ENCODE data around the gene SLC6A7.

SLC6A7 gene

DNA sequence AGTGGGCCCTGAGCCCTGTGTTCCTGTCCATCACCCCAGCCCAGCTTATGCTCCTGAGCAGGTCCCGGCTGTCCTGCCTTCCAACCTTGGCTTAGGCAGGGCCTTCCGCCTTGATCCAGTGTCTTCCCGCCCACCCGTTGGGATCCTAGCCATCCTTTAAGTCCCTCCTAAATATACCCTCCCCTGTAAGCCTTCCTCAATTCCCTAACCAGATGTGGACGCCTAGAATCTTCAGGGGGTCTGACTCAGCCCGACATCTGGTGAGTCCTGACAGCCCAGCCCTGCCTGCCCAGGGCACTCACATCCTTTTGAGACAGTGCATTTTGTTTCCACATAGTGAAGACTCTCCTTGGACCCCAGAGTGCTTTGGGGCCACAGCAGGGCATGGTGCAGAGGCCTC, 23.7 kb downstream of the SLC6A7 start:
- TF ChIP-seq CTCF (IDR thresholded peaks at IDR 0.05; ENCODE audit: low read depth, low read length), result no peak
- no peak for TF ChIP-seq EZH2phosphoT487 (IDR thresholded peaks at IDR 0.05; ENCODE audit: low read depth)
- no peaks in the 10 kb centered on the region for H3K4me1 ChIP-seq (ENCODE audit: low read length)
- H3K4me2 ChIP-seq (ENCODE audit: low read length), result no peak overlapping the region
- no peaks in the 10 kb centered on the region for H4K20me1 ChIP-seq (ENCODE audit: insufficient read depth, low read length)
- H3K4me3 ChIP-seq (ENCODE audit: low read length), result no peak overlapping the region
- H3K9me3 ChIP-seq (ENCODE audit: insufficient read depth, low read length), result no peaks in the 10 kb centered on the region
- no peak overlapping the region for H3K9ac ChIP-seq (ENCODE audit: low read length)
- H3K36me3 ChIP-seq (replicated peaks; ENCODE audit: low read depth, low read length), result no peaks in the 10 kb centered on the region
- H3K79me2 ChIP-seq (ENCODE audit: low read length), result no peaks in the 10 kb centered on the region
- no peak overlapping the region for H3K27ac ChIP-seq (ENCODE audit: low read length)
- no peak overlapping the region for H2AFZ ChIP-seq (ENCODE audit: low read depth, low read length)
- H3K27me3 ChIP-seq (ENCODE audit: low read depth, low read length), result peaks cover 6% of the 10 kb centered on the region; the same call in 1 of the 2 replicates

DNA sequence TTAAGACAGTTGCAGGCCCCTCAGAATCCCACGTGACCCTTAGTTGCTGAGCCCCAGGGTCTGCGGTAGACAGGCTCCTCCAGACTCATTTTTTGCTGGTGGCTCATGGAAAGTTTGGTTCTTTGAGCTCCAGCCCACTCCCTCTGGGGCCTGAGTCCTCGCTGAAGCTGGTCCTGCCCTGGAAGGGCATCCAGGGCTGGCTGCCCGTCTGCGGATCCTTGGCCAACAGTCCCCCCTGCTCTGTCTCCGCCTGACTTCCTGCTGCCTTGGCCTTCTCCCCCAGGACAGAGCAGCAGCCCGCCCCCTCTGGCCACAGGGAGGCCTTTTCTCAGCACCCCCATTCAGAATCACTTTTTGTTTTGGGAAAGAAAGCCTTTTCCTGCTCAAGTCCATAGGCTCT, 24.4 kb downstream of the SLC6A7 start:
- Histone ChIP-seq H3K4me1 (ENCODE audit: low read length) (no peaks in the 10 kb centered on the region), H3K9me3 (ENCODE audit: insufficient read depth, low read length) (no peaks in the 10 kb centered on the region), H3K4me2 (ENCODE audit: low read length) (no peak overlapping the region), H3K79me2 (ENCODE audit: low read length) (no peaks in the 10 kb centered on the region), H3K4me3 (ENCODE audit: low read length) (no peak overlapping the region), H4K20me1 (ENCODE audit: insufficient read depth, low read length) (no peaks in the 10 kb centered on the region), H3K27me3 (ENCODE audit: low read depth, low read length) (peaks cover 6% of the 10 kb centered on the region; the same call in 1 of the 2 replicates), H3K27ac (ENCODE audit: low read length) (no peak overlapping the region), H3K9ac (ENCODE audit: low read length) (no peak overlapping the region), H2AFZ (ENCODE audit: low read depth, low read length) (no peak overlapping the region), H3K36me3 (replicated peaks; ENCODE audit: low read depth, low read length) (no peaks in the 10 kb centered on the region)
- no peak for TF ChIP-seq CTCF (IDR thresholded peaks at IDR 0.05; ENCODE audit: low read depth, low read length)
- no peak for TF ChIP-seq EZH2phosphoT487 (IDR thresholded peaks at IDR 0.05; ENCODE audit: low read depth)

- no peak overlapping the region for H3K9ac ChIP-seq (ENCODE audit: low read length)
- H3K4me3 ChIP-seq (ENCODE audit: low read length), result no peak overlapping the region
- H4K20me1 ChIP-seq (ENCODE audit: insufficient read depth, low read length), result no peaks in the 10 kb centered on the region
- H3K27ac ChIP-seq (ENCODE audit: low read length), result no peak overlapping the region
- no peaks in the 10 kb centered on the region for H3K36me3 ChIP-seq (replicated peaks; ENCODE audit: low read depth, low read length)
- no peak overlapping the region for H3K4me2 ChIP-seq (ENCODE audit: low read length)
- H3K27me3 ChIP-seq (ENCODE audit: low read depth, low read length), result peaks cover 6% of the 10 kb centered on the region; the same call in 1 of the 2 replicates
- H3K9me3 ChIP-seq (ENCODE audit: insufficient read depth, low read length), result no peaks in the 10 kb centered on the region
- H2AFZ ChIP-seq (ENCODE audit: low read depth, low read length), result no peak overlapping the region
- TF ChIP-seq EZH2phosphoT487 (IDR thresholded peaks at IDR 0.05; ENCODE audit: low read depth), result no peak
- no peak for TF ChIP-seq CTCF (IDR thresholded peaks at IDR 0.05; ENCODE audit: low read depth, low read length)
- no peaks in the 10 kb centered on the region for H3K4me1 ChIP-seq (ENCODE audit: low read length)
- H3K79me2 ChIP-seq (ENCODE audit: low read length), result no peaks in the 10 kb centered on the region
Measured at GRCh38 chr5:150215979-150216944, 26.4 kb downstream of the SLC6A7 start.

GRCh38 chr5:150217038-150217437, 27.2 kb downstream of the SLC6A7 start:
- H2AFZ ChIP-seq (ENCODE audit: low read depth, low read length), result no peak overlapping the region
- H3K4me2 ChIP-seq (ENCODE audit: low read length), result no peak overlapping the region
- TF ChIP-seq EZH2phosphoT487 (IDR thresholded peaks at IDR 0.05; ENCODE audit: low read depth) (no peak), CTCF (IDR thresholded peaks at IDR 0.05; ENCODE audit: low read depth, low read length) (no peak)
- H3K27ac ChIP-seq (ENCODE audit: low read length), result no peak overlapping the region
- no peaks in the 10 kb centered on the region for H3K4me1 ChIP-seq (ENCODE audit: low read length)
- no peaks in the 10 kb centered on the region for H4K20me1 ChIP-seq (ENCODE audit: insufficient read depth, low read length)
- H3K79me2 ChIP-seq (ENCODE audit: low read length), result no peaks in the 10 kb centered on the region
- H3K4me3 ChIP-seq (ENCODE audit: low read length), result no peak overlapping the region
- H3K36me3 ChIP-seq (replicated peaks; ENCODE audit: low read depth, low read length), result no peaks in the 10 kb centered on the region
- H3K9ac ChIP-seq (ENCODE audit: low read length), result no peak overlapping the region
- H3K27me3 ChIP-seq (ENCODE audit: low read depth, low read length), result peaks cover 6% of the 10 kb centered on the region; the same call in 1 of the 2 replicates
- no peaks in the 10 kb centered on the region for H3K9me3 ChIP-seq (ENCODE audit: insufficient read depth, low read length)
